H7 (cell line): ENCODE measurements around the gene C4orf54. TPM values are rescaled to one million over a fixed set of nuclear protein-coding genes. Genes with fewer than 3 reads are reported as not detected.

Experiments
- DNase-seq: peaks from one replicate; pipeline ENCODE4 v3.0.0; 2012
- H3K27me3 ChIP-seq: 2 replicates; pipeline ENCODE4 v1.6.0; 2011; ENCODE audit warnings: mild to moderate bottlenecking, low read length; ENCODE audit not compliant: control insufficient read depth, insufficient read depth
- H3K36me3 ChIP-seq: replicated peaks from 2 replicates; pipeline ENCODE4 v1.5.1; 2011; ENCODE audit warnings: low read length; ENCODE audit not compliant: control insufficient read depth, insufficient read depth
- H3K4me3 ChIP-seq: 2 replicates; pipeline ENCODE4 v1.5.1; 2011; ENCODE audit warnings: low read depth, mild to moderate bottlenecking, control low read depth, low read length, moderate library complexity; ENCODE audit not compliant: insufficient read depth
- total RNA-seq: library from RNA; depleted of rRNA; stranded (reverse); fragments of >200 nt; shearing (Covaris generic); gene quantifications from 2 replicates; pipeline ENCODE4 v1.2.3, GENCODE V29; 2014; rRNA removed

The C4orf54 gene
- total RNA-seq, 1 experiment from 2014 or later = not detected

DNA sequence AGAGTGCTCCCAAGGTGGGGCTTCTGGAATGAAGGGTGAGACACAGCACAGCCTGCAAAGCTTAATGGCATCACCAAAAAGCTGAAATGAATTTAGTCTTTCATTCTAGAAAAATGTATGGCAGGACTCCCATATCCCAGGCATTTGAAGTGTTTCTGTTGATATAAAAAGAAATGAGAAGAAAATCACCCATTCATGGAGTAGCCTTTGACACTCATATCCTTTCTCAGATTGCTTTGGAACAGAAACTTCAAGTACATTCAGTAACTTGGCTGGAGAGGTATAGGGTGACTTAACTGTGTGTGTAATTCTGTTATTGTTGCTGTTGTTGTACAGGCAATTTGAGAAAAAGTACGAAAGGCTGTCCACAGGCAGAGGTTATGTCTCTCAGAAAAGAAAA lies 35.3 kb downstream of the C4orf54 start:
- H3K36me3 ChIP-seq = no peaks in the 10 kb centered on the region
- H3K4me3 ChIP-seq = no peak overlapping the region
- no peak for DNase-seq
- no peaks in the 10 kb centered on the region for H3K27me3 ChIP-seq

DNA sequence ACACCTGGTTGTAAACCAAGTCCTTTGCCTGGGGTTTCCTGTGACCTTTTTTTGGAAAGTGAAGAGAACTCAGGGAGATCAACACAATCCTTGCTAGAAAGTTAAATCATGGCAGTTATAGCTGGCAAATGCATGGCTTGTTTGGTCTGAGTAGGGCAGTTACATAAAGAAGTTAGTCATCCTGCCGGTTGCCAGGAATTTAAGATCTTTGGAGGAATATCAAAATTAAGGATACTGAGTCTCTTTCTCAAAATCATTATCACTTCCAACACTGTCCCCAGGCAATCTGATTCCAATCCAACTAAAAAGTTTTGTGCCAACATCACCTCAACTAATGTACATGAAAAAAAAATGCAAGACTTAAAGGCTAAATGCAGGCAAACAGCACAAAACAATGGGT lies 40.3 kb downstream of the C4orf54 start:
- Histone ChIP-seq H3K36me3 (no peaks in the 10 kb centered on the region), H3K27me3 (no peaks in the 10 kb centered on the region)
- no peak for DNase-seq

DNA sequence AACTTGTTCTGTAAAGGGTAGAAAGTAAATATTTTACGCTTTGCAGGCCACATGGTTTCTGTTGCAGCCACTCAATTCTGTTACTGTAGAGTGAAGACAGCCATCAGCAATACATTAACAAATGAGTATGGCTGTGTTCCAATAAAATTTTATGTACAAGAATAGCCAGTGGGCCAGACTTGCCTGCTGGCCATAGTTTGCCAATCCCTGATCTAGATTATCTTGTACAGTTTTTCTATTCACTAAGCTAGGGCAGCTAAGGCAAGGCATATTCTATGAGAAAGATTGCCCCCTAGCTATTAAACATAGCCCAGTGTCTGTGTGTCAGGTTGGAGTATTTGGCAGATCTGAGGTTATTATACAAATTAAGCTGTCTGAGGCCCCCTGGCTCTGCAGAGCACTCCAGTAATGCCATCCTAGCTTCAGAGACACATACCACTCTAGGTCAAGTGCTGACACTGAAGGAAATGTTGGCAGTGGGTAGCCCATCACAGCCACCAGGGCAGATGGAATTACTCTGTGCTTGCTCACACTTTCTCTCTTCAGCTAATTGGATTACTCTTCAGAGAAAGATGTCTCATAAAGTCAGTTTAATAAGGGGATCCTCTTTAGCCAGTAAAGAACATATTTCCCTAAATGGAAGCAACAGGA lies 42.3 kb downstream of the C4orf54 start:
- no peaks in the 10 kb centered on the region for H3K27me3 ChIP-seq
- DNase-seq = no peak
- no peaks in the 10 kb centered on the region for H3K36me3 ChIP-seq
- no peak overlapping the region for H3K4me3 ChIP-seq

More for the DNA sequence above, 40.3 kb downstream of the C4orf54 start:
- H3K4me3 ChIP-seq = no peak overlapping the region

DNA sequence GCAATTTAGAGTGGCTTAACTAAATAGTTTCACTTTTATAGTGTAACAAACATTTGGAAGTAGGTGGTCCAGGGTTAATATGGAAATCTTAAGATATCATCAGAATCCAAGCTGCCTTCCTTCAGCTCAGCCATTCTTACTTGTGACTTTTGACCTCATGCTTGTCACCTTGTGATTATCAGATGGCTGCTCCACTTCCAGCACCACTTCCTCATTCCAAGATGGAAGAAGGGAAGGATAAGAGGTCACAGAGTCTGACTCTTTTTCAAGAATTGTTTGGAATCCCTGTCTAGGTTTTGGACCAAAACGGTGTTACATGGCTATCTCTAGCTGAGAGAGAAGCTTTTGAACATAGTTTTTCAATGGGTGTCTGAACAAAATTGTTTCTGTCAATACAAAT lies 43.1 kb downstream of the C4orf54 start:
- no peak for DNase-seq
- H3K4me3 ChIP-seq = no peak overlapping the region
- no peaks in the 10 kb centered on the region for H3K36me3 ChIP-seq

DNA sequence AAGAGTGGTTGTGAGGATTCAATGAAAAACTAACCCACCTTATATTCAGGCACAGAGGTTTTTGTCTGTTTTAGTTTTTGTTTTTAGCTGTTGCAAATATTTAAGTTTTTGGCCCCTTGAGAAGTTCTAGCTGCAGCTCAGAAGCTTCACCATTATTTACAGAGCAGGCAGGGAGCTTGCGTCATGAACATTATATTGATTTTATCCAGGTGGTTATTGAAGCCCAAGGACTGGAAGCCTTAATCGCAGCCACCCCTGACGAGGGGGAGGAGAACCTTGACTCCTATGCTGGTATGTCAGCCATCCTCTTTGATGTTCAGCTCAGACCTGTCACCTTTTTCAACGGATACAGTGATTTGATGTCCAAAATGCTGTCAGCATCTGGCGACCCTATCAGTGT lies 44.9 kb downstream of the C4orf54 start:
- no peaks in the 10 kb centered on the region for H3K36me3 ChIP-seq

More for the DNA sequence above, 43.1 kb downstream of the C4orf54 start:
- no peaks in the 10 kb centered on the region for H3K27me3 ChIP-seq

DNA sequence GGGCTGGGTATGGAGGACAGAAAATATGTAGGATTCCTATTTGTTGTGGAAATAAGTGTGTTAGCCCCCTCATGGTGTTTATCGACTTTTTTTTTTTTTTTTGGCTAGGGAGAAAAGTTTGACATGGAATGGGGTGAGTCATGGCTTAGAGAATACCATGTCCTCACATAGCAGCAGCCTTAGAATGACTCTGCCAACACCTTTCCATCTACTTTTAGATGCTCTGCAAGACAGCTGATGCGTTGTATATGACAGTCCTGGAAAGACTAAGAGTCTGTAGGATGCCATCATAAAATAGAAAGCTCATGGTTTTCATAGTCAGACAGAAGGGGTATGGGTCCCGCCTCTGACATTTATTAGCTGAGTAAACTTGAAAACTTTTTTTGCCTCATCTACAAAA lies 45.3 kb downstream of the C4orf54 start:
- H3K36me3 ChIP-seq = no peaks in the 10 kb centered on the region
- no peak for DNase-seq
- no peak overlapping the region for H3K4me3 ChIP-seq
- H3K27me3 ChIP-seq = no peaks in the 10 kb centered on the region

More for the DNA sequence above, 44.9 kb downstream of the C4orf54 start:
- H3K4me3 ChIP-seq = no peak overlapping the region
- H3K27me3 ChIP-seq = no peaks in the 10 kb centered on the region
- no peak for DNase-seq

DNA sequence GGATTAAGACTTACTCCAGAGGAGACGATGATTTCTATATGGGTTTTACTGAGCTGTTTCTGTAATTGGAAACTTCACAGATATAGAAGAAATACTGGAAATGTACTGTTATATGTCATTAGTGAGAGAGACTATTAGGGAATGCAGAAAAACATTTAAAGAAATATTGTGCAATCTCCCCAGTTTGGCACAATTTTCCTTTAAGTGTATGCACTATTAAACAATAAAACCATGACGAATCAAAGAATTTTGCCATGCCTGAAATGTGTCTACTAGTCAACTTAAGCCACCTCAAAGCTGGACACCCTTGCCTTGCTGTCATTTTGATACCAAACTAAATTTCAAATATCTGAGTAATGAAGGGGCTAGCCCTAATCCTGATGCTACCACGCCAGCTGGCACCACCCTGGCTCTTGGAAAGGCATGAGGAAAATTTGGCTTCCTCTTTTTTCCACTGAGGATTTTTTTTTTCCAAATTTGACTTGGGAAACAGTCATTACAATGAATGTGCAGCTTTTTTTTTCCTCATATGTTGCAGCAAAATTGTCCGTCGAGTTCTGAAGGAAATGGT lies 46.9 kb downstream of the C4orf54 start:
- DNase-seq = no peak
- Histone ChIP-seq H3K4me3 (no peak overlapping the region), H3K27me3 (no peaks in the 10 kb centered on the region), H3K36me3 (no peaks in the 10 kb centered on the region)

DNA sequence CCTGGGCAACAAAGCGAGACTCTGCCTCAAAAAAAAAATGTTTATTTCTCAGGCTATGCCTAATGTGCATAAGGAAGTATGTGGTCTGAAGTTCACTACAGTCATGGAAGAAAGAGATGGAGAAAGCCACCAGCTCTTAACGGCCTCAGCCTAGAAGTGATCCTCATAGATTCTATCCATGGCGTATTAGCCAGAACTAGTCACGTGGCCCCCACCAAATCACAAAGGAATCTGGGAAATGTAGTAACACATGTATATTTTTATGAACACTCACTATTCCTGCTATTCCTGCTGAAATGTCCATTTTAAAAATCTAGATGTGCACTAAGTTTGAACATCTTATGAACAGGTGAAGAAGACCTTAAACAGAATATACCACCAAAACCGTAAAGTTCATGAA lies 49.2 kb downstream of the C4orf54 start:
- DNase-seq = no peak
- no peaks in the 10 kb centered on the region for H3K36me3 ChIP-seq
- no peaks in the 10 kb centered on the region for H3K27me3 ChIP-seq
- H3K4me3 ChIP-seq = no peak overlapping the region

Other genes with a start within 250 kb of the C4orf54 start
- not detected in 2 replicates for gene ADH7, start 222.5 kb downstream of the C4orf54 start, total RNA-seq
- not detected in 2 replicates for gene C4orf17, start 146.8 kb downstream of the C4orf54 start, total RNA-seq
- gene TRMT10A, start 93.8 kb downstream of the C4orf54 start, total RNA-seq = 3.8 and 6.5 TPM in 2 replicates
- gene MTTP, start 83.0 kb downstream of the C4orf54 start, total RNA-seq = 0.04 and 0.14 TPM in 2 replicates
- gene DAPP1, start 159.0 kb upstream of the C4orf54 start, total RNA-seq = not detected in 2 replicates
- gene LAMTOR3, start 236.6 kb upstream of the C4orf54 start, total RNA-seq = 32.2 and 32.9 TPM in 2 replicates